ENCODE measurements around the gene CAMTA1. TPM values are rescaled to one million over a fixed set of nuclear protein-coding genes. Genes with fewer than 3 reads are reported as not detected.

CAMTA1 gene
- total RNA-seq, 1 experiment from 2014 or later: 69.5 TPM

GRCh38 chr1:7513081-7513480 lies 727.8 kb downstream of the CAMTA1 start:
- POLR2A ChIA-PET: no interaction called here
- ATAC-seq: no peak

More at GRCh38 chr1:7513081-7513480, 727.8 kb downstream of the CAMTA1 start:
- CTCF ChIA-PET: no interaction called here
- RAD21 ChIA-PET (ENCODE audit: low non-redundant PET in 1 of 2, low total read pairs in 2 of 2, uncharacterized antibody in 2 of 2, unreplicated experiment in 2 of 2): no interaction called here
- Histone ChIP-seq H3K4me1 (ENCODE audit: control insufficient read depth in 1 of 2, insufficient read depth in 2 of 2, low read length in 2 of 2) (no peaks in the 10 kb centered on the region), H3K27ac (ENCODE audit: low read depth, low read length) (no peak overlapping the region), H3K79me2 (ENCODE audit: insufficient read depth, low read length) (no peaks in the 10 kb centered on the region), H3K9me3 (ENCODE audit: control insufficient read depth in 1 of 2, insufficient read depth in 1 of 2, low read depth in 1 of 2, low read length in 2 of 2) (no peaks in the 10 kb centered on the region), H3K9ac (ENCODE audit: low read length) (no peak overlapping the region), H3K9me2 (ENCODE audit: insufficient read depth) (no peaks in the 10 kb centered on the region), H2AFZ (ENCODE audit: low read depth, low read length, poor library complexity, severe bottlenecking) (no peak overlapping the region), H3K4me2 (ENCODE audit: low read length) (no peak overlapping the region), H3K4me3 (replicated peaks in 1 of 2; ENCODE audit: low read depth in 1 of 2, low read length in 2 of 2) (no peak overlapping the region), H3K36me3 (ENCODE audit: control insufficient read depth in 1 of 2, insufficient read depth in 2 of 2, low read length in 2 of 2) (no peaks in the 10 kb centered on the region), H3K27me3 (ENCODE audit: insufficient read depth, low read length) (peaks cover 10% of the 10 kb centered on the region; the same call in 1 of the 2 replicates), H4K20me1 (ENCODE audit: insufficient read depth) (no peaks in the 10 kb centered on the region)
- TF ChIP-seq MAX (IDR thresholded peaks at IDR 0.05) (no peak), CBX3 (IDR thresholded peaks at IDR 0.05; ENCODE audit: low read depth) (no peak), ZBTB33 (IDR thresholded peaks at IDR 0.05; ENCODE audit: extremely low read depth, insufficient replicate concordance, low read length) (no peak), RAD21 (IDR thresholded peaks at IDR 0.05; ENCODE audit: low read depth) (no peak), YY1 (IDR thresholded peaks at IDR 0.05; ENCODE audit: extremely low read depth, insufficient replicate concordance, low read depth, low read length) (no peak), ATF3 (IDR thresholded peaks at IDR 0.05) (no peak), SIN3A (IDR thresholded peaks at IDR 0.05; ENCODE audit: low read depth) (no peak), POLR2A (IDR thresholded peaks at IDR 0.05; ENCODE audit: borderline replicate concordance, extremely low read depth, insufficient read depth, insufficient read length) (no peak), JUND (IDR thresholded peaks at IDR 0.05) (no peak), FOSL1 (IDR thresholded peaks at IDR 0.05; ENCODE audit: low read depth) (no peak), SP1 (IDR thresholded peaks at IDR 0.05; ENCODE audit: low read depth) (no peak), REST (IDR thresholded peaks at IDR 0.05; ENCODE audit: low read depth) (no peak), SRF (IDR thresholded peaks at IDR 0.05; ENCODE audit: low read depth) (no peak), ZFX (IDR thresholded peaks at IDR 0.05) (no peak), EZH2phosphoT487 (IDR thresholded peaks at IDR 0.05; ENCODE audit: borderline replicate concordance) (no peak), ELF1 (IDR thresholded peaks at IDR 0.05; ENCODE audit: borderline replicate concordance, low read depth) (no peak), ZNF274 (IDR thresholded peaks at IDR 0.05; ENCODE audit: low read depth, low read length) (no peak), TCF7L2 (IDR thresholded peaks at IDR 0.05; ENCODE audit: borderline replicate concordance, extremely low read depth, insufficient read depth, insufficient read length) (no peak), CTCF (IDR thresholded peaks at IDR 0.05 in 2 of 3, conservative IDR thresholded peaks at IDR 0.05 in 1 of 3; ENCODE audit: borderline replicate concordance in 1 of 3, insufficient read depth in 1 of 3, low read depth in 2 of 3, low read length in 2 of 3) (no peak)
- no TSS peak for BruUV-seq (replicated peaks)
- intact Hi-C loops (cut with micrococcal nuclease): no loop called here
- no peak for DNase-seq (ENCODE audit: low read depth, low spot score)

All from HCT116 (cell line).